SK-N-SH (cell line): Measurements from ENCODE around the gene KBTBD3.

ENCODE experiments used
- EP300 ChIP-seq, 2 experiments: IDR thresholded peaks; 2 replicates each; pipeline versions ENCODE4 v1.4.0 to v1.6.1; 2012; ENCODE audit warnings: borderline replicate concordance in 1 of 2, low read depth in 1 of 2, low read length in 1 of 2
- GABPA ChIP-seq: IDR thresholded peaks from 2 replicates; pipeline ENCODE4 v1.4.0; 2012; ENCODE audit warnings: low read depth, mild to moderate bottlenecking
- POLR2AphosphoS5 ChIP-seq: IDR thresholded peaks from 2 replicates; pipeline ENCODE4 v1.6.1; 2012; ENCODE audit warnings: low read depth, low read length
- RCOR1 ChIP-seq: fragments of 150-350 bp; IDR thresholded peaks from 2 replicates; pipeline ENCODE4 v1.6.1; 2017; ENCODE audit warnings: antibody characterized with exemption, low read length
- RFX5 ChIP-seq: IDR thresholded peaks from 2 replicates; pipeline ENCODE4 v1.6.1; 2012; ENCODE audit warnings: mild to moderate bottlenecking, improper control_type of control experiment, low read length
- SIN3A ChIP-seq: IDR thresholded peaks from 2 replicates; pipeline ENCODE4 v1.6.1; 2012; ENCODE audit warnings: low read depth, mild to moderate bottlenecking, low read length, moderate library complexity, borderline replicate concordance
- SMC3 ChIP-seq: IDR thresholded peaks from 2 replicates; pipeline ENCODE4 v1.6.1; 2012; ENCODE audit warnings: low read depth, low read length, improper control_type of control experiment
- TF ChIP-seq, protein P1 (sequence below): fragments of 200-600 bp; sonication (generic); IDR thresholded peaks from 2 replicates; pipeline ENCODE4 v1.6.1; 2017; ENCODE audit warnings: antibody characterized with exemption, mild to moderate bottlenecking, moderate library complexity
- TF ChIP-seq, protein P2 (sequence below): fragments of 150-350 bp; IDR thresholded peaks from 2 replicates; pipeline ENCODE4 v1.6.1; 2017; ENCODE audit warnings: antibody characterized with exemption, low read length, low read depth, borderline replicate concordance
- TF ChIP-seq, protein P3 (sequence below): fragments of 150-350 bp; IDR thresholded peaks from 2 replicates; pipeline ENCODE4 v1.6.1; 2016; ENCODE audit warnings: mild to moderate bottlenecking, low read depth, low read length
- TF ChIP-seq, protein P4 (sequence below): IDR thresholded peaks from 2 replicates; pipeline ENCODE4 v1.4.0; 2012; ENCODE audit warnings: low read depth, borderline replicate concordance

DNA sequence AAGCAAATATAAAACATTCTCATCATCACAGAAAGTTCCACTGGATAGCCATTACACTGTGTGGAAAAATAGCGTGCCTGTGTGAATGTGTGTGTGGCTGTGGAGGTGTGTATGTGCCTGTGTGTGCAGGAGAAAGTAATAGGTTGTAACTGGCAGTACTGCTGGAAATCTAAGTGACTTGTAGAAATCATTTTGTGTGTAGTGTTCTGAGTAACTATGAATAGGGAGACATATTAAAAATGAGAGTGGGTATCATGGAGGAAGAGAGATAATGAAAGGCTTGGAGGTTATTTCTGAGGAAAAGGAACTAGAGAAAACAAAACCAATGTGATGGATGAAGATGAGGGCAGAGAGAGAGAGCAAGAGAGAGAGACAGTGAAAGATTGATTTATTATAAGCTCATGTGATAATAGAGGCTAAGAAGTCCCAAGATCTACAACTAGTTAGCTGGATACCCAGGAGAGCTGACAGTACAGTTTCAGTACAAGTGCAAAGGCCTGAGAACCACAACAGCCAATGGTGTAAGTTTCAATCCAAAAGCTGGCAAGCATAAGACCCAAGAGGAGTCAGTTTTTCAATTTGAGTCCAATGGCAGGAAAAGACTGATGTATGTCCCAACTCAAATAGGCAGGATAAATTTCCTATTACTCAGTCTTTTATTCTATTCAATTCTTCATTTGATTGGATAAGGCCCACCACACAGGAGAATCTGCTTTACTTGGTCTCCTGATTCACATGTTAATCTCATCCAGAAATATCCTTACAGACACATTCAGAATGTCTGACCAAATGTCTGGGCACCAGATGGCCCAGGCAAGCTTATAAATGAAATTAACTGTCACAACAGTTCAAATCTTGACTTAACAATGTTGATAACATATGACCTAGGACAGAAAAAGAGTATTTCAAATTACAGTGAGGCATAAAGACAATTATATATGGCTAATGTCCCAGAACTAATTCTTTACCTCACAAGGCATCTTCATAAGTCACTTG, 14.9 kb downstream of the KBTBD3 start:
- TF ChIP-seq, protein P1, sequence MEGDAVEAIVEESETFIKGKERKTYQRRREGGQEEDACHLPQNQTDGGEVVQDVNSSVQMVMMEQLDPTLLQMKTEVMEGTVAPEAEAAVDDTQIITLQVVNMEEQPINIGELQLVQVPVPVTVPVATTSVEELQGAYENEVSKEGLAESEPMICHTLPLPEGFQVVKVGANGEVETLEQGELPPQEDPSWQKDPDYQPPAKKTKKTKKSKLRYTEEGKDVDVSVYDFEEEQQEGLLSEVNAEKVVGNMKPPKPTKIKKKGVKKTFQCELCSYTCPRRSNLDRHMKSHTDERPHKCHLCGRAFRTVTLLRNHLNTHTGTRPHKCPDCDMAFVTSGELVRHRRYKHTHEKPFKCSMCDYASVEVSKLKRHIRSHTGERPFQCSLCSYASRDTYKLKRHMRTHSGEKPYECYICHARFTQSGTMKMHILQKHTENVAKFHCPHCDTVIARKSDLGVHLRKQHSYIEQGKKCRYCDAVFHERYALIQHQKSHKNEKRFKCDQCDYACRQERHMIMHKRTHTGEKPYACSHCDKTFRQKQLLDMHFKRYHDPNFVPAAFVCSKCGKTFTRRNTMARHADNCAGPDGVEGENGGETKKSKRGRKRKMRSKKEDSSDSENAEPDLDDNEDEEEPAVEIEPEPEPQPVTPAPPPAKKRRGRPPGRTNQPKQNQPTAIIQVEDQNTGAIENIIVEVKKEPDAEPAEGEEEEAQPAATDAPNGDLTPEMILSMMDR: no peak
- peak; percentile 52; the same call in 1 of the 2 replicates for TF ChIP-seq POLR2AphosphoS5
- peak in 1 of 2 experiments; percentile 59; a peak in 1 of 4 replicates for TF ChIP-seq EP300 (IDR thresholded peaks at IDR 0.05; ENCODE audit: borderline replicate concordance in 1 of 2, low read depth in 1 of 2, low read length in 1 of 2)
- TF ChIP-seq RFX5: no peak
- TF ChIP-seq, protein P2, sequence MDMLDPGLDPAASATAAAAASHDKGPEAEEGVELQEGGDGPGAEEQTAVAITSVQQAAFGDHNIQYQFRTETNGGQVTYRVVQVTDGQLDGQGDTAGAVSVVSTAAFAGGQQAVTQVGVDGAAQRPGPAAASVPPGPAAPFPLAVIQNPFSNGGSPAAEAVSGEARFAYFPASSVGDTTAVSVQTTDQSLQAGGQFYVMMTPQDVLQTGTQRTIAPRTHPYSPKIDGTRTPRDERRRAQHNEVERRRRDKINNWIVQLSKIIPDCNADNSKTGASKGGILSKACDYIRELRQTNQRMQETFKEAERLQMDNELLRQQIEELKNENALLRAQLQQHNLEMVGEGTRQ: no peak
- TF ChIP-seq RCOR1: peak; percentile 97
- no peak for TF ChIP-seq GABPA
- no peak for TF ChIP-seq SIN3A
- TF ChIP-seq, protein P3, sequence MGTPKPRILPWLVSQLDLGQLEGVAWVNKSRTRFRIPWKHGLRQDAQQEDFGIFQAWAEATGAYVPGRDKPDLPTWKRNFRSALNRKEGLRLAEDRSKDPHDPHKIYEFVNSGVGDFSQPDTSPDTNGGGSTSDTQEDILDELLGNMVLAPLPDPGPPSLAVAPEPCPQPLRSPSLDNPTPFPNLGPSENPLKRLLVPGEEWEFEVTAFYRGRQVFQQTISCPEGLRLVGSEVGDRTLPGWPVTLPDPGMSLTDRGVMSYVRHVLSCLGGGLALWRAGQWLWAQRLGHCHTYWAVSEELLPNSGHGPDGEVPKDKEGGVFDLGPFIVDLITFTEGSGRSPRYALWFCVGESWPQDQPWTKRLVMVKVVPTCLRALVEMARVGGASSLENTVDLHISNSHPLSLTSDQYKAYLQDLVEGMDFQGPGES: no peak
- TF ChIP-seq SMC3: no peak
- TF ChIP-seq, protein P4, sequence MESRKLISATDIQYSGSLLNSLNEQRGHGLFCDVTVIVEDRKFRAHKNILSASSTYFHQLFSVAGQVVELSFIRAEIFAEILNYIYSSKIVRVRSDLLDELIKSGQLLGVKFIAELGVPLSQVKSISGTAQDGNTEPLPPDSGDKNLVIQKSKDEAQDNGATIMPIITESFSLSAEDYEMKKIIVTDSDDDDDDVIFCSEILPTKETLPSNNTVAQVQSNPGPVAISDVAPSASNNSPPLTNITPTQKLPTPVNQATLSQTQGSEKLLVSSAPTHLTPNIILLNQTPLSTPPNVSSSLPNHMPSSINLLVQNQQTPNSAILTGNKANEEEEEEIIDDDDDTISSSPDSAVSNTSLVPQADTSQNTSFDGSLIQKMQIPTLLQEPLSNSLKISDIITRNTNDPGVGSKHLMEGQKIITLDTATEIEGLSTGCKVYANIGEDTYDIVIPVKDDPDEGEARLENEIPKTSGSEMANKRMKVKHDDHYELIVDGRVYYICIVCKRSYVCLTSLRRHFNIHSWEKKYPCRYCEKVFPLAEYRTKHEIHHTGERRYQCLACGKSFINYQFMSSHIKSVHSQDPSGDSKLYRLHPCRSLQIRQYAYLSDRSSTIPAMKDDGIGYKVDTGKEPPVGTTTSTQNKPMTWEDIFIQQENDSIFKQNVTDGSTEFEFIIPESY: no peak
